ENCODE data around the gene FAM98B. TPM values are rescaled to one million over a fixed set of nuclear protein-coding genes. Genes with fewer than 3 reads are reported as not detected.

Gene FAM98B
- total RNA-seq, 2 experiments from 2014 or later, result 51.0 to 61.8 TPM

DNA sequence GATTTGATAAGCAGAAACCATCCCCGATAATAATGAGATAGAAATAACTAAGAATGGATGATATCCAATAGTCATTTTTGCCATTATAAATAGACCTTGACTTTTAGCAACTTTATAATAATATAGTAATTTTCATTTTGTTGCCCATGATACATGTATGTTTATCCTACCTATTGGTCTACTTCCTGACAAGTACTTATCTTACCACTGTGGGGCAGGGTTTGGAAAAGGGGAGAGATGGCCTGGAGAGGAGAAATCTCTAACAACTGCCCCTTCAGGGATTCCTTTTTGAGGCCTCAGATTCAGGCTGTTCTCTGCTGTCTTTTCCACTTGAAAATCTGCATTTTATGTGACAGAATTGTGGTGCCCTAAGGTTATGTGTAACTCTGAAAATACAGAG lies 42.2 kb downstream of the FAM98B start:
- intact Hi-C loops (cut with micrococcal nuclease), result no loop called here
- Mint-ChIP-seq H3K36me3 (ENCODE audit: low read depth) (peaks cover 72% of the 10 kb centered on the region), H3K27ac (peak overlapping the region; percentile 84), H3K9me3 (peaks cover 7% of the 10 kb centered on the region), H3K27me3 (no peaks in the 10 kb centered on the region), H3K4me1 (ENCODE audit: low read depth) (peaks cover 30% of the 10 kb centered on the region), H3K4me3 (no peak overlapping the region)
- ChIA-PET CTCF (interaction anchor here (1.0 to 4.9 kb wide), 7 partner anchors 9 to 204 kb away, joined by 3 to 38 read pairs (median 6); no protein-coding TSS in a partner anchor), POLR2A (interaction anchor here (1.3 kb wide), 1 partner anchor 10 kb away, joined by 8 read pairs; no protein-coding TSS in a partner anchor)
- DNase-seq, result no peak
- TF ChIP-seq, protein P1, sequence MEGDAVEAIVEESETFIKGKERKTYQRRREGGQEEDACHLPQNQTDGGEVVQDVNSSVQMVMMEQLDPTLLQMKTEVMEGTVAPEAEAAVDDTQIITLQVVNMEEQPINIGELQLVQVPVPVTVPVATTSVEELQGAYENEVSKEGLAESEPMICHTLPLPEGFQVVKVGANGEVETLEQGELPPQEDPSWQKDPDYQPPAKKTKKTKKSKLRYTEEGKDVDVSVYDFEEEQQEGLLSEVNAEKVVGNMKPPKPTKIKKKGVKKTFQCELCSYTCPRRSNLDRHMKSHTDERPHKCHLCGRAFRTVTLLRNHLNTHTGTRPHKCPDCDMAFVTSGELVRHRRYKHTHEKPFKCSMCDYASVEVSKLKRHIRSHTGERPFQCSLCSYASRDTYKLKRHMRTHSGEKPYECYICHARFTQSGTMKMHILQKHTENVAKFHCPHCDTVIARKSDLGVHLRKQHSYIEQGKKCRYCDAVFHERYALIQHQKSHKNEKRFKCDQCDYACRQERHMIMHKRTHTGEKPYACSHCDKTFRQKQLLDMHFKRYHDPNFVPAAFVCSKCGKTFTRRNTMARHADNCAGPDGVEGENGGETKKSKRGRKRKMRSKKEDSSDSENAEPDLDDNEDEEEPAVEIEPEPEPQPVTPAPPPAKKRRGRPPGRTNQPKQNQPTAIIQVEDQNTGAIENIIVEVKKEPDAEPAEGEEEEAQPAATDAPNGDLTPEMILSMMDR (IDR thresholded peaks at IDR 0.05), result no peak
- ATAC-seq, result no peak

GRCh38 chr15:38499651-38500050 lies 45.7 kb downstream of the FAM98B start:
- Mint-ChIP-seq H3K4me1 (ENCODE audit: low read depth) (peaks cover 20% of the 10 kb centered on the region), H3K27ac (peak overlapping the region; percentile 73), H3K27me3 (no peaks in the 10 kb centered on the region), H3K36me3 (ENCODE audit: low read depth) (peaks cover 78% of the 10 kb centered on the region), H3K9me3 (peaks cover 6% of the 10 kb centered on the region), H3K4me3 (no peak overlapping the region)
- no peak for DNase-seq
- ATAC-seq, result no peak
- POLR2A ChIA-PET, result interaction anchor here (1.4 to 3.2 kb wide), 6 partner anchors 8 to 198 kb away, joined by 3 to 12 read pairs (median 8); partner anchors contain the start of gene RASGRP1
- CTCF ChIA-PET, result interaction anchor here (0.6 to 4.9 kb wide), 5 partner anchors 8 to 200 kb away, joined by 3 to 38 read pairs (median 6); no protein-coding TSS in a partner anchor
- TF ChIP-seq, protein P1 (IDR thresholded peaks at IDR 0.05), result no peak
- intact Hi-C loops (cut with micrococcal nuclease), result no loop called here

- POLR2A ChIA-PET, result interaction anchor here (0.6 to 1.5 kb wide), 5 partner anchors 10 to 187 kb away, joined by 3 to 4 read pairs (median 3); no protein-coding TSS in a partner anchor
- intact Hi-C loops (cut with micrococcal nuclease), result no loop called here
- H3K4me1 Mint-ChIP-seq (ENCODE audit: low read depth), result peaks cover 24% of the 10 kb centered on the region
- peaks cover 86% of the 10 kb centered on the region for H3K36me3 Mint-ChIP-seq (ENCODE audit: low read depth)
- no peak for DNase-seq
- no peak overlapping the region for H3K4me3 Mint-ChIP-seq
- H3K27me3 Mint-ChIP-seq, result no peaks in the 10 kb centered on the region
- H3K9me3 Mint-ChIP-seq, result peaks cover 6% of the 10 kb centered on the region
- TF ChIP-seq, protein P1 (IDR thresholded peaks at IDR 0.05), result no peak
- CTCF ChIA-PET, result interaction anchor here (0.7 to 7.3 kb wide), 8 partner anchors 18 to 194 kb away, joined by 3 to 46 read pairs (median 3); no protein-coding TSS in a partner anchor
- no peak for ATAC-seq
- peak overlapping the region; percentile 28 for H3K27ac Mint-ChIP-seq
Observed at GRCh38 chr15:38503496-38503895, 49.6 kb downstream of the FAM98B start.

- POLR2A ChIA-PET, result interaction anchor here (1.0 to 1.5 kb wide), 5 partner anchors 10 to 186 kb away, joined by 3 to 4 read pairs (median 3); no protein-coding TSS in a partner anchor
- Mint-ChIP-seq H3K4me1 (ENCODE audit: low read depth) (peaks cover 34% of the 10 kb centered on the region), H3K9me3 (peaks cover 4% of the 10 kb centered on the region), H3K27me3 (no peaks in the 10 kb centered on the region), H3K4me3 (no peak overlapping the region), H3K27ac (peak overlapping the region; percentile 77), H3K36me3 (ENCODE audit: low read depth) (peaks cover 82% of the 10 kb centered on the region)
- DNase-seq (no peak), ATAC-seq (peak; percentile 25)
- CTCF ChIA-PET, result interaction anchor here (0.7 to 7.3 kb wide), 15 partner anchors 8 to 203 kb away, joined by 3 to 46 read pairs (median 5); no protein-coding TSS in a partner anchor
- TF ChIP-seq, protein P1 (IDR thresholded peaks at IDR 0.05), result no peak
- intact Hi-C loops (cut with micrococcal nuclease), result no loop called here
Observed at GRCh38 chr15:38504680-38505467, 50.9 kb downstream of the FAM98B start.
